SU-DHL-6 (cell line): ENCODE measurements around the gene WSCD2.

Experiments
- H2AFZ ChIP-seq: fragments of 200-600 bp; sonication (generic); 2 replicates; pipeline ENCODE4 v1.6.1; 2014; ENCODE audit warnings: low read depth, mild to moderate bottlenecking, moderate library complexity, mixed read lengths, antibody characterized with exemption, low read length; ENCODE audit not compliant: severe bottlenecking
- H3F3A ChIP-seq: fragments of 200-600 bp; shearing (Covaris generic); 2 replicates; pipeline ENCODE4 v1.6.0; 2016; ENCODE audit warnings: antibody characterized with exemption, mild to moderate bottlenecking; ENCODE audit not compliant: insufficient read depth
- H3K27ac ChIP-seq: fragments of 200-600 bp; sonication (generic); 2 replicates; pipeline ENCODE4 v1.5.1; 2016; ENCODE audit warnings: low read depth, mild to moderate bottlenecking, low read length, moderate library complexity, mixed read lengths
- H3K27me3 ChIP-seq: fragments of 200-600 bp; sonication (generic), shearing (Covaris generic); 2 replicates; pipeline ENCODE4 v1.6.0; 2014; ENCODE audit warnings: mild to moderate bottlenecking, low read length
- H3K36me3 ChIP-seq: fragments of 200-600 bp; sonication (generic); 2 replicates; pipeline ENCODE4 v1.6.1; 2014; ENCODE audit warnings: mild to moderate bottlenecking, low read length, mixed read lengths
- H3K4me2 ChIP-seq: fragments of 300-600, 200-600 bp; shearing (Covaris generic), sonication (generic); 2 replicates; pipeline ENCODE4 v1.6.0; 2014; ENCODE audit warnings: low read length, low read depth, mild to moderate bottlenecking; ENCODE audit not compliant: poor library complexity, severe bottlenecking
- H3K4me3 ChIP-seq: fragments of 200-600 bp; sonication (generic); 2 replicates; pipeline ENCODE4 v1.5.1; 2014; ENCODE audit warnings: antibody characterized with exemption, low read length, mild to moderate bottlenecking, mixed read lengths; ENCODE audit not compliant: insufficient read depth, poor library complexity, severe bottlenecking
- H3K79me2 ChIP-seq: fragments of 200-600 bp; sonication (generic); 2 replicates; pipeline ENCODE4 v1.6.1; 2014; ENCODE audit warnings: mild to moderate bottlenecking, low read length, moderate library complexity; ENCODE audit not compliant: insufficient read depth
- H3K9ac ChIP-seq: fragments of 200-600 bp; sonication (generic); 2 replicates; pipeline ENCODE4 v1.7.0; 2014; ENCODE audit warnings: mild to moderate bottlenecking, low read length
- H3K9me2 ChIP-seq: fragments of 200-600 bp; sonication (generic); replicated peaks from 2 replicates; pipeline ENCODE4 v1.6.1; 2014; ENCODE audit warnings: low read length; ENCODE audit not compliant: insufficient read depth
- H3K9me3 ChIP-seq: fragments of 200-600 bp; sonication (generic); 2 replicates; pipeline ENCODE4 v1.6.1; 2014; ENCODE audit warnings: low read length, mixed read lengths; ENCODE audit not compliant: insufficient read depth
- H4K20me1 ChIP-seq: fragments of 200-600 bp; sonication (generic); 2 replicates; pipeline ENCODE4 v1.6.1; 2014; ENCODE audit warnings: low read depth, mild to moderate bottlenecking, antibody characterized with exemption, low read length, moderate library complexity, mixed read lengths
- CTCF ChIP-seq: fragments of 200-600 bp; sonication (generic); IDR thresholded peaks from one replicate; pipeline ENCODE4 v1.5.1; 2017; ENCODE audit warnings: antibody characterized with exemption, mild to moderate bottlenecking, low read length, moderate library complexity; ENCODE audit not compliant: insufficient read depth, poor library complexity, severe bottlenecking
- EZH2phosphoT487 ChIP-seq: fragments of 200-600 bp; sonication (generic), shearing (Covaris generic); conservative IDR thresholded peaks from 2 replicates; pipeline ENCODE4 v1.6.1; 2018; ENCODE audit warnings: mild to moderate bottlenecking, antibody characterized with exemption, low read length, moderate library complexity, mixed read lengths

WSCD2 gene

GRCh38 chr12:108273217-108273616 is 144.1 kb downstream of the WSCD2 start:
- H3K4me3 ChIP-seq: no peak overlapping the region
- H2AFZ ChIP-seq: no peak overlapping the region
- no peak overlapping the region for H3K27ac ChIP-seq
- H3F3A ChIP-seq: no peaks in the 10 kb centered on the region
- H3K9me3 ChIP-seq: no peaks in the 10 kb centered on the region
- no peak overlapping the region for H3K4me2 ChIP-seq
- TF ChIP-seq CTCF (no peak), EZH2phosphoT487 (no peak)
- no peaks in the 10 kb centered on the region for H3K36me3 ChIP-seq
- H3K9ac ChIP-seq: no peak overlapping the region
- no peaks in the 10 kb centered on the region for H3K27me3 ChIP-seq
- H4K20me1 ChIP-seq: no peaks in the 10 kb centered on the region
- no peaks in the 10 kb centered on the region for H3K79me2 ChIP-seq
- H3K9me2 ChIP-seq: no peaks in the 10 kb centered on the region

- H3K27me3 ChIP-seq: no peaks in the 10 kb centered on the region
- H3K9ac ChIP-seq: no peak overlapping the region
- no peaks in the 10 kb centered on the region for H3K36me3 ChIP-seq
- TF ChIP-seq CTCF (no peak), EZH2phosphoT487 (no peak)
- H3K79me2 ChIP-seq: no peaks in the 10 kb centered on the region
- no peak overlapping the region for H3K27ac ChIP-seq
- H3K4me3 ChIP-seq: no peak overlapping the region
- no peaks in the 10 kb centered on the region for H3K9me3 ChIP-seq
- no peak overlapping the region for H2AFZ ChIP-seq
- H3K9me2 ChIP-seq: no peaks in the 10 kb centered on the region
- H3F3A ChIP-seq: no peaks in the 10 kb centered on the region
- H3K4me2 ChIP-seq: no peak overlapping the region
- no peaks in the 10 kb centered on the region for H4K20me1 ChIP-seq
Observed at GRCh38 chr12:108277613-108278012, 148.5 kb downstream of the WSCD2 start.

GRCh38 chr12:108282160-108282559 is 153.1 kb downstream of the WSCD2 start:
- no peaks in the 10 kb centered on the region for H3K27me3 ChIP-seq
- no peak overlapping the region for H3K9ac ChIP-seq
- no peak overlapping the region for H3K27ac ChIP-seq
- H3K79me2 ChIP-seq: no peaks in the 10 kb centered on the region
- no peaks in the 10 kb centered on the region for H3K9me3 ChIP-seq
- no peak overlapping the region for H2AFZ ChIP-seq
- no peak for TF ChIP-seq CTCF
- no peak for TF ChIP-seq EZH2phosphoT487
- no peaks in the 10 kb centered on the region for H3K36me3 ChIP-seq
- H3K4me3 ChIP-seq: no peak overlapping the region
- H3K9me2 ChIP-seq: no peaks in the 10 kb centered on the region
- H3K4me2 ChIP-seq: no peak overlapping the region
- no peaks in the 10 kb centered on the region for H4K20me1 ChIP-seq
- H3F3A ChIP-seq: no peaks in the 10 kb centered on the region

GRCh38 chr12:108282676-108283075 is 153.6 kb downstream of the WSCD2 start:
- Histone ChIP-seq H3K9me2 (no peaks in the 10 kb centered on the region), H3K4me3 (no peak overlapping the region), H4K20me1 (no peaks in the 10 kb centered on the region), H3K27ac (no peak overlapping the region), H3K79me2 (no peaks in the 10 kb centered on the region), H3K4me2 (no peak overlapping the region), H3K9ac (no peak overlapping the region), H3K27me3 (no peaks in the 10 kb centered on the region), H3F3A (no peaks in the 10 kb centered on the region), H3K36me3 (no peaks in the 10 kb centered on the region), H3K9me3 (no peaks in the 10 kb centered on the region), H2AFZ (no peak overlapping the region)
- TF ChIP-seq CTCF: no peak
- no peak for TF ChIP-seq EZH2phosphoT487
